Lung (tissue), 12 donors: Measurements from ENCODE around the gene RXFP1. TPM values are rescaled to one million over a fixed set of nuclear protein-coding genes. Genes with fewer than 3 reads are reported as not detected.

Experiments
- ATAC-seq: fragments of 200-7000 bp; cut with Tn5 transposase; one replicate; pipeline ENCODE4 v1.9.1; 2020; ENCODE audit warnings: moderate number of reproducible peaks; ENCODE audit not compliant: insufficient read depth, low FRiP score
- DNase-seq, 3 donors: peaks; one replicate each; pipeline ENCODE4 v3.0.0-alpha.2; 2013 to 2017
- H3K27ac ChIP-seq, 2 donors: one replicate each; pipeline ENCODE4 v1.5.1; 2013; ENCODE audit warnings: mild to moderate bottlenecking in 2 of 2, moderate library complexity in 2 of 2, control low read depth in 1 of 2, inconsistent platforms in 1 of 2, low read depth in 1 of 2, low read length in 1 of 2
- H3K27me3 ChIP-seq, 3 donors: one replicate each; pipeline ENCODE4 v1.5.1; 2013; ENCODE audit warnings: low read length in 2 of 3; ENCODE audit not compliant: control insufficient read depth in 3 of 3, insufficient read depth in 3 of 3
- H3K36me3 ChIP-seq, 4 donors: one replicate each; pipeline ENCODE4 v1.5.1; 2013; ENCODE audit warnings: low read length in 4 of 4, mild to moderate bottlenecking in 1 of 4, moderate library complexity in 1 of 4; ENCODE audit not compliant: control insufficient read depth in 4 of 4, insufficient read depth in 4 of 4
- H3K4me1 ChIP-seq, 5 donors: one replicate each; pipeline ENCODE4 v1.5.1; 2013; ENCODE audit warnings: low read length in 5 of 5, mild to moderate bottlenecking in 2 of 5, moderate library complexity in 1 of 5; ENCODE audit not compliant: control insufficient read depth in 5 of 5, insufficient read depth in 5 of 5
- H3K4me3 ChIP-seq: one replicate; pipeline ENCODE4 v1.5.1; 2013; ENCODE audit warnings: mild to moderate bottlenecking, control low read depth, moderate library complexity
- H3K9ac ChIP-seq, 2 donors: one replicate each; pipeline ENCODE4 v1.5.1; 2013; ENCODE audit warnings: low read length in 2 of 2, control low read depth in 1 of 2; ENCODE audit not compliant: insufficient read depth in 1 of 2
- H3K9me3 ChIP-seq, 4 donors: one replicate each; pipeline ENCODE4 v1.5.1; 2013; ENCODE audit warnings: low read length in 3 of 4, mild to moderate bottlenecking in 1 of 4, moderate library complexity in 1 of 4; ENCODE audit not compliant: control insufficient read depth in 4 of 4, insufficient read depth in 3 of 4
- WGBS, 2 donors: extraction: QIAGEN DNeasy Blood & Tissue Kit; methylation state at CpG; one replicate each; pipeline ENCODE4 v1.1.7; 2013; 5-methylcytosine and 5-hydroxymethylcytosine counted together
- polyA plus RNA-seq, 2 donors: library from polyadenylated mRNA; stranded (reverse); fragments of 200-250 nt; gene quantifications; one replicate each; pipeline ENCODE4 v1.2.1, GENCODE V29; 2013
- total RNA-seq, 2 donors: library from RNA; depleted of rRNA in 1 of 2; stranded (reverse); fragments of >200 nt in 1 of 2; gene quantifications; one replicate each; pipeline ENCODE4 v1.2.1, GENCODE V29; 2014 to 2021
- TF ChIP-seq, protein P1 (sequence below): IDR thresholded peaks from 2 replicates; pipeline ENCODE4 v1.5.1; 2012; ENCODE audit warnings: mild to moderate bottlenecking; ENCODE audit errors: control extremely low read depth, extremely low read depth
- donor health status: control.
- donor health status: control.
- donor health status: Bipolar disorder and iron deficiency.
- donor health status: healthy.
- donor health status: DM: yes; HTN: yes; CAD: no.

Gene RXFP1
- total and polyA plus RNA-seq, 4 donors, result 1.5 to 10.7 (median 2.6) TPM

DNA sequence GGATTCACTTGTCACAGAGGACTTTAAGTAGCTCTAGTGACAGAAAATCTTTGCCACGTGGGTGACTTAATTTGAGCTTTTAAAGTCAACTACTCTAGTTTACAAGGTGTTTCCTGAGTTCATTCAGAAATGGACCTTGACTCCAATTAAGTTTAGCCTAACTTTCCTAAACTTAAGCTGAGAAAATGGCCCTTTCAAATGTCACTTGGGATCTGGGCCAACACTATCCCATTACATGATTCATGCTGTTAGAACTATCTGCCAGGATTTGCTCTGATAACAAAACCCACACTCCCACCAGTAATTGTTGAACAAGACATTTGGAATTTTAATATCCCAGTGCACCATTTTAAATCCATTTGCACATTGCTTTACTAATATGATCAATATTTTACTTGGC is 109.2 kb downstream of the RXFP1 start:
- Histone ChIP-seq H3K27ac (no peak overlapping the region), H3K4me1 (peaks cover 0 to 3% (median 0%) of the 10 kb centered on the region in 5 donors), H3K4me3 (no peak overlapping the region), H3K9me3 (no peaks in the 10 kb centered on the region), H3K36me3 (peaks cover 0 to 1% (median 0%) of the 10 kb centered on the region in 4 donors), H3K27me3 (no peaks in the 10 kb centered on the region), H3K9ac (no peak overlapping the region)
- TF ChIP-seq, protein P1, sequence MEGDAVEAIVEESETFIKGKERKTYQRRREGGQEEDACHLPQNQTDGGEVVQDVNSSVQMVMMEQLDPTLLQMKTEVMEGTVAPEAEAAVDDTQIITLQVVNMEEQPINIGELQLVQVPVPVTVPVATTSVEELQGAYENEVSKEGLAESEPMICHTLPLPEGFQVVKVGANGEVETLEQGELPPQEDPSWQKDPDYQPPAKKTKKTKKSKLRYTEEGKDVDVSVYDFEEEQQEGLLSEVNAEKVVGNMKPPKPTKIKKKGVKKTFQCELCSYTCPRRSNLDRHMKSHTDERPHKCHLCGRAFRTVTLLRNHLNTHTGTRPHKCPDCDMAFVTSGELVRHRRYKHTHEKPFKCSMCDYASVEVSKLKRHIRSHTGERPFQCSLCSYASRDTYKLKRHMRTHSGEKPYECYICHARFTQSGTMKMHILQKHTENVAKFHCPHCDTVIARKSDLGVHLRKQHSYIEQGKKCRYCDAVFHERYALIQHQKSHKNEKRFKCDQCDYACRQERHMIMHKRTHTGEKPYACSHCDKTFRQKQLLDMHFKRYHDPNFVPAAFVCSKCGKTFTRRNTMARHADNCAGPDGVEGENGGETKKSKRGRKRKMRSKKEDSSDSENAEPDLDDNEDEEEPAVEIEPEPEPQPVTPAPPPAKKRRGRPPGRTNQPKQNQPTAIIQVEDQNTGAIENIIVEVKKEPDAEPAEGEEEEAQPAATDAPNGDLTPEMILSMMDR, result no peak
- WGBS, 2 donors, result 39 to 40% methylated on average over 1 of the region's 1 CpG
- ATAC-seq (no peak), DNase-seq (peak in 1 of 3 donors; percentile 8)

DNA sequence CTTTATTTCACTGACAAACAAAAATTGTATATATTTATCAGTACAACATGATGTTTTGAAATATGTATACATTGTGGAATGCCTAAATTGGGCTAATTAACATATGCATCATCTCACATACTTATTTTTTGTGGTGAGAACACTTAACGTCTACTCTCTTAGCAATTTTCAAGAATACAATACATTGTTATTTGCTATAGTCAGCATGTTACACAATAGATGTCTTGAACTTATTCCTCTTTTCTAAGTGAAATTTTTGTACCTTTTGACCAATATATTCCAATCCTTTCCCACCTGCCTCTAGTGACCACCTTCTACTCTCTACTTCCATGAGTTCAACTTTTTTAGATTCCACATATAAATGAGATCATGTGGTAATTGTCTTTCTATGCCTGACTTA is 114.9 kb downstream of the RXFP1 start:
- TF ChIP-seq, protein P1, result no peak

DNA sequence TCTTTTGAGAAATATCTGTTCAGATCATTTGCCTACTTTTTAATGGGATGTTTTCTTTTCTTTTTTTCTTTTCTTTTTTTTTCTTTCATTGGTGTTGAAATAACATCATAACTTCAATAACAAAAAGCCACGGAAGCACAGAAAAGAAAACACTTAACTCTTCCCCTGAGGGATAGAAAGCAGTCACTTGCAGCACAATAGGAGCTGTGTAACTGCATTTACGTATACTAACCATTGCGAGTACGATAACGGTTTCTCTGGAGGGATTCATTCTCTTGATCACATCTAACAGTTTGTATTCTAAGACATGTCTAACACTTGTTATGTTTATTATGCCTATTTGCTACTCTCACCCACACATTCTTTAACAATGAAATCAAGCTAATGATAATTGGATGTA is 122.7 kb downstream of the RXFP1 start:
- no peak for ATAC-seq
- TF ChIP-seq, protein P1, result no peak
- no peak overlapping the region for H3K4me3 ChIP-seq
- no peak overlapping the region for H3K9ac ChIP-seq
- peaks cover 0 to 4% (median 0%) of the 10 kb centered on the region in 5 donors for H3K4me1 ChIP-seq
- DNase-seq, result no peak
- no peaks in the 10 kb centered on the region for H3K9me3 ChIP-seq
- no peaks in the 10 kb centered on the region for H3K36me3 ChIP-seq
- no peak overlapping the region for H3K27ac ChIP-seq
- WGBS, 2 donors, result 84 to 89% methylated on average over 5 of the region's 5 CpGs
- no peaks in the 10 kb centered on the region for H3K27me3 ChIP-seq

More for the DNA sequence above, 114.9 kb downstream of the RXFP1 start:
- ATAC-seq (no peak), DNase-seq (no peak)
- Histone ChIP-seq H3K9me3 (no peaks in the 10 kb centered on the region), H3K27ac (no peak overlapping the region), H3K27me3 (no peaks in the 10 kb centered on the region), H3K36me3 (no peaks in the 10 kb centered on the region), H3K4me3 (no peak overlapping the region), H3K9ac (no peak overlapping the region), H3K4me1 (no peaks in the 10 kb centered on the region)
- 66 to 71% methylated on average over 1 of the region's 1 CpG for WGBS, 2 donors

DNA sequence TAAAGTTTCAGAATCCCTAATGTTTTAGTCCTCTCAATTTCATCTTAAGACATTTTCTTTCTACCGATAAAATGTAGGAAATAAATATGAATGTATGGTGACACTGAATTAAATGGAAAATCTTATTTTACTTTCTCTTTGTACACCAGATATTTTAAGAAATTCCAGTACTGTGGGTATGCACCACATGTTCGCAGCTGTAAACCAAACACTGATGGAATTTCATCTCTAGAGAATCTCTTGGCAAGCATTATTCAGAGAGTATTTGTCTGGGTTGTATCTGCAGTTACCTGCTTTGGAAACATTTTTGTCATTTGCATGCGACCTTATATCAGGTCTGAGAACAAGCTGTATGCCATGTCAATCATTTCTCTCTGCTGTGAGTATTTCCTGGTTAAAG is 123.1 kb downstream of the RXFP1 start:
- Histone ChIP-seq H3K9me3 (no peaks in the 10 kb centered on the region), H3K36me3 (no peaks in the 10 kb centered on the region), H3K4me3 (no peak overlapping the region), H3K9ac (no peak overlapping the region), H3K27me3 (no peaks in the 10 kb centered on the region), H3K4me1 (peaks cover 0 to 4% (median 0%) of the 10 kb centered on the region in 5 donors), H3K27ac (no peak overlapping the region)
- 78 to 90% methylated on average over 3 of the region's 3 CpGs for WGBS, 2 donors
- no peak for ATAC-seq
- TF ChIP-seq, protein P1, result no peak
- no peak for DNase-seq
